Brain microvascular endothelial cell (primary cell): ENCODE measurements around the gene ADCK1.

Source experiments
- DNase-seq: peaks from one replicate; pipeline ENCODE4 v3.0.0-alpha.2; 2020
- H3K27ac ChIP-seq: fragments of 250-450 bp; sonication (Bioruptor Pico); 2 replicates; pipeline ENCODE4 v1.5.1; 2020; ENCODE audit warnings: mild to moderate bottlenecking, moderate library complexity
- H3K27me3 ChIP-seq: fragments of 250-450 bp; sonication (Bioruptor Pico); replicated peaks from 2 replicates; pipeline ENCODE4 v1.5.1; 2020; ENCODE audit warnings: mild to moderate bottlenecking
- H3K36me3 ChIP-seq: fragments of 250-450 bp; sonication (Bioruptor Pico); replicated peaks from 2 replicates; pipeline ENCODE4 v1.5.1; 2020; ENCODE audit warnings: mild to moderate bottlenecking
- H3K4me3 ChIP-seq: 2 replicates; pipeline ENCODE4 v1.5.1; 2011; ENCODE audit warnings: low read depth, mild to moderate bottlenecking, control low read depth, low read length, moderate library complexity
- in situ Hi-C: cut with HindIII; loops from 2 replicates; pipeline ENCODE4 v1.10.0; 2017; ENCODE audit warnings: low sequenced_read_pairs, low pct_ligation_motif_present
- TF ChIP-seq, protein P1 (sequence below): IDR thresholded peaks from 2 replicates; pipeline ENCODE4 v1.5.1; 2011; ENCODE audit warnings: low read depth, mild to moderate bottlenecking, moderate library complexity, low read length, control low read depth, inconsistent platforms; ENCODE audit errors: missing control alignments

Gene ADCK1

DNA sequence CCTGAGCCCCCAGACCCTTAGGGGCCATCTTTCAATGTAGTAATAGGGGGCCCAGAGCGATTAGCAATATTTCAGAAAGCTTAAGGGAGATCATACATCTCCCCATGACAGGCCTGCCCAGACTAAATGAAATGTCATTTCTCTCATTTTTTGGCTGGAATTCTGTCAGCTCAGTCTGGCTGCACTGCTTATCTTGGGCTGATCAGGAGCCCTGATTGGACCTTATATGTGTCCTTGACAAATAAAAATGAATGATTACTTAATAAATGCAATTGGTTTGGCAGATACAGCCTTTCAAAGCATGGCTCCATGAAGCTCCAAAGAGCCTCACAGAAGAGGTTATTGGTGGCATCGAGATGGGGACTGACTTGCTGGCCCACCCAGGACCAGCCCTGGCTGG is 121.9 kb downstream of the ADCK1 start:
- Histone ChIP-seq H3K36me3 (no peaks in the 10 kb centered on the region), H3K27ac (no peak overlapping the region), H3K4me3 (no peak overlapping the region), H3K27me3 (no peaks in the 10 kb centered on the region)
- in situ Hi-C loops: no loop called here
- TF ChIP-seq, protein P1, sequence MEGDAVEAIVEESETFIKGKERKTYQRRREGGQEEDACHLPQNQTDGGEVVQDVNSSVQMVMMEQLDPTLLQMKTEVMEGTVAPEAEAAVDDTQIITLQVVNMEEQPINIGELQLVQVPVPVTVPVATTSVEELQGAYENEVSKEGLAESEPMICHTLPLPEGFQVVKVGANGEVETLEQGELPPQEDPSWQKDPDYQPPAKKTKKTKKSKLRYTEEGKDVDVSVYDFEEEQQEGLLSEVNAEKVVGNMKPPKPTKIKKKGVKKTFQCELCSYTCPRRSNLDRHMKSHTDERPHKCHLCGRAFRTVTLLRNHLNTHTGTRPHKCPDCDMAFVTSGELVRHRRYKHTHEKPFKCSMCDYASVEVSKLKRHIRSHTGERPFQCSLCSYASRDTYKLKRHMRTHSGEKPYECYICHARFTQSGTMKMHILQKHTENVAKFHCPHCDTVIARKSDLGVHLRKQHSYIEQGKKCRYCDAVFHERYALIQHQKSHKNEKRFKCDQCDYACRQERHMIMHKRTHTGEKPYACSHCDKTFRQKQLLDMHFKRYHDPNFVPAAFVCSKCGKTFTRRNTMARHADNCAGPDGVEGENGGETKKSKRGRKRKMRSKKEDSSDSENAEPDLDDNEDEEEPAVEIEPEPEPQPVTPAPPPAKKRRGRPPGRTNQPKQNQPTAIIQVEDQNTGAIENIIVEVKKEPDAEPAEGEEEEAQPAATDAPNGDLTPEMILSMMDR: no peak
- DNase-seq: no peak

DNA sequence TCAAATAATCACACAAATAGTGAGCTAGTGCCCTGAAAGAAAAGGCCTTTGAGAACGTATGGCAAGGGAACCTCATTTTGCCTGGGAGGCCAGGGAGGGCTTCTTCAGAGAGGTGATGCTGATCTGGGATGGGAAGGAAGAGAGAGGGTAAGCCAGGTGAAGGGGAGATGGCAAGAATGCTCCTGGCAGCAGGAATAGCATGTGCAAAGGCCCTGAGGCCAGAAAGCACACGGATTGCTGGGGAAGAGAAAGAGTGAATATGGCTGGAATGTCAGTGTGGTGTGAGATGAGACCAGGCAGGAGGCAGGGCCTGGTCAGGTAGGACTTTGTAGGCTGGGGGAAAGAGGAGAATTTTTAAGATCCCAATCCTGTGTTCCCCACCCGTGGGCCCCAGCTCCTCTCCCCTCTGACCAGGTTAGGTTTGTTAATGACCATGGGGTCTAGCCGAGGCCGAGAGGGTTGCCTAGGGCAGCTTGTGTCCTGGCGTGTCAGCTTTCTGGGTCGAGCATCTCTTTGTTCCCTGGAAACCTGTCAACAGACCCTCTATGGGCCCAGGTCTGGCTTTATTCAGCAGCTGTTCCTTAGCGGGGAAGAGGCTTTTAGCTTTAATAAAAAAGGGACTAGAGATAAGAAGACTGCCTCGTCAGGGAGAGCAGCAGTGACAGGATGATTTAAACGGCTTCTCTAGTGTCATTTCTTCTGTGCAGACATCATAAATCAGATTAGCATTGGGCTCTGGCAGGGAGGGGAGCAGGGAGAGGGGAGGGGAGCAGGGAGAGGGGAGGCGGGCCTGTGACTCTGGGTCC is 123.4 kb downstream of the ADCK1 start:
- no peak for DNase-seq
- no peak overlapping the region for H3K4me3 ChIP-seq
- no peaks in the 10 kb centered on the region for H3K36me3 ChIP-seq
- TF ChIP-seq, protein P1: no peak
- H3K27ac ChIP-seq: no peak overlapping the region
- no peaks in the 10 kb centered on the region for H3K27me3 ChIP-seq
- in situ Hi-C loops: no loop called here

DNA sequence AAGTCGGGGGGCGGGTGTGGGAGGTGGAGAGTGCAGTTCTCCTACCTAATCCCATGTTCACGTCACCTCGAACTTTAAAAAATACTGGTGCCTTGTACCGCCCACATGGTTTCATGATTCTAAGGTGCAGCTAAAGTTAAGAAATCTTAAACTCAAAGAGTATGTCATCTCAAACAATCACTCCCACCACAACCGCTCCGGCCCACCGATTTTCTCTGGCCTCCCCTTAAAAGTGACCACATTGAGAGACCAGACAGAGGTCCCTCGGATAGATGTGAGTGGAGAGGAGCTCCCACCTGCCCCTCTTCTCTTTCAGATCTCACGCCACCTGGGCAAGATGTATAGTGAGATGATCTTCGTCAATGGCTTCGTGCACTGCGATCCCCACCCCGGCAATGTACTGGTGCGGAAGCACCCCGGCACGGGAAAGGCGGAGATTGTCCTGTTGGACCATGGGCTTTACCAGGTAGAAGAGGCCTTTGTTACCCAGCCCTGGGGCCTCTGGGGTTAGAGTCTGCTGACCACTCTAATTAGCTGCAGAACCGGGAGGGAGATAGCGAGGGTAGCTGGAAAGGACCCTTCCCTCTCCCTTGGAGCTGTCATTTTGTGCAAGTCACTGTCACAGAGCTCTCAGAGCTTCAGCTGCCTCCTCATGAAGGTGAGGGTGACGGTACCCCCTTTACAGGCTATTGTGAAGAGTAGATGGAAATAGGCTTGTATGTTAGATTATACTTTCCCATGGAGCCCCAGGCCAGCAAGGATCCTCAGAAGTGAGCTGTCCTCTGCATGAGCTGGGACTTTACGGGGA is 124.4 kb downstream of the ADCK1 start:
- no peak overlapping the region for H3K4me3 ChIP-seq

DNA sequence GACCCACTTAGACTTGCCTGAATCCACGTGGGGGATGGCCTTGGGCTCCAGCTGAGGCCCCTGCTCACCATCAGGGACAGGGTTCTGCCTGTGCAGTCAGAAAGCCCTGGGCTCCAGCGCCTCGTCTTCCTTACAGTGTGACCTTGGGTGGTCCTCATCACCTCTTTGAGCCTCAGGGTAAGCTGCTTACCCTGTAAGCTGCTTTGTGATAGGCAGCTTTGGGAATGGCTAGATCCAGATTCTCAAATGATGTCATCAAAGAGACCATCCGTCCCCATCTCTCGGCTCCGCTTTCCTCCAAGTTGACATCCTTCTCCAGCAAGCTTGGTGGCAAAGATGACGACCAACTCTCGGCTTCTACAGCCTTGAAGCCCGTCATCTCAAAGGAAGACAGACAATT is 127.0 kb downstream of the ADCK1 start:
- H3K27ac ChIP-seq: no peak overlapping the region
- no peaks in the 10 kb centered on the region for H3K27me3 ChIP-seq
- in situ Hi-C loops: no loop called here
- TF ChIP-seq, protein P1: no peak
- no peak overlapping the region for H3K4me3 ChIP-seq
- DNase-seq: no peak
- no peaks in the 10 kb centered on the region for H3K36me3 ChIP-seq

More for the DNA sequence above, 124.4 kb downstream of the ADCK1 start:
- no peak overlapping the region for H3K27ac ChIP-seq
- H3K27me3 ChIP-seq: no peaks in the 10 kb centered on the region
- TF ChIP-seq, protein P1: no peak
- no peak for DNase-seq
- H3K36me3 ChIP-seq: no peaks in the 10 kb centered on the region
- in situ Hi-C loops: no loop called here

DNA sequence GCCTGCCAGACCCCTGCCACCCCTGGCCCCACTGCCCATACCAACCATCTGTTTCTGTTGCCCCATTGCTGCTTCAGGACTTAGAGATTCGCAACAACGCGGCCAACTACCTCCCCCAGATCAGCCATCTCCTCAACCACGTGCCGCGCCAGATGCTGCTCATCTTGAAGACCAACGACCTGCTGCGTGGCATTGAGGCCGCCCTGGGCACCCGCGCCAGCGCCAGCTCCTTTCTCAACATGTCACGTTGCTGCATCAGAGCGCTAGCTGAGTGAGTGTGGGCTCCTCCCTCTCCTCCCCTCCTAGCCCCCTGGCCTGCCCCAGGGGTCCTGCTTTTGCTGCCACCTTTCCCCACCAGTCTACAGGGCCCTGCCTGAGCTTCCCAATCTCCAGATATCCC is 131.5 kb downstream of the ADCK1 start:
- in situ Hi-C loops: no loop called here

More for the DNA sequence above, 131.5 kb downstream of the ADCK1 start:
- H3K27me3 ChIP-seq: no peaks in the 10 kb centered on the region
- H3K36me3 ChIP-seq: no peaks in the 10 kb centered on the region
- DNase-seq: no peak
- no peak overlapping the region for H3K27ac ChIP-seq
- TF ChIP-seq, protein P1: no peak
- H3K4me3 ChIP-seq: no peak overlapping the region
